GM18909 (cell line): ENCODE measurements around the gene TMEM254.
A peak's percentile ranks its signal among the peaks of the same experiment; 100 is the strongest.
"Not testable (repeated sequence)": the region's sequence is repeated elsewhere in the genome, so short reads cannot be mapped to it uniquely, and the experiment has no call there.

ENCODE experiments used
- ATAC-seq: cut with Tn5 transposase; IDR thresholded peaks from one replicate; pipeline ENCODE4 v1.9.1; 2021; ENCODE audit warnings: mild to moderate bottlenecking; ENCODE audit not compliant: unreplicated experiment, poor library complexity

The TMEM254 gene

DNA sequence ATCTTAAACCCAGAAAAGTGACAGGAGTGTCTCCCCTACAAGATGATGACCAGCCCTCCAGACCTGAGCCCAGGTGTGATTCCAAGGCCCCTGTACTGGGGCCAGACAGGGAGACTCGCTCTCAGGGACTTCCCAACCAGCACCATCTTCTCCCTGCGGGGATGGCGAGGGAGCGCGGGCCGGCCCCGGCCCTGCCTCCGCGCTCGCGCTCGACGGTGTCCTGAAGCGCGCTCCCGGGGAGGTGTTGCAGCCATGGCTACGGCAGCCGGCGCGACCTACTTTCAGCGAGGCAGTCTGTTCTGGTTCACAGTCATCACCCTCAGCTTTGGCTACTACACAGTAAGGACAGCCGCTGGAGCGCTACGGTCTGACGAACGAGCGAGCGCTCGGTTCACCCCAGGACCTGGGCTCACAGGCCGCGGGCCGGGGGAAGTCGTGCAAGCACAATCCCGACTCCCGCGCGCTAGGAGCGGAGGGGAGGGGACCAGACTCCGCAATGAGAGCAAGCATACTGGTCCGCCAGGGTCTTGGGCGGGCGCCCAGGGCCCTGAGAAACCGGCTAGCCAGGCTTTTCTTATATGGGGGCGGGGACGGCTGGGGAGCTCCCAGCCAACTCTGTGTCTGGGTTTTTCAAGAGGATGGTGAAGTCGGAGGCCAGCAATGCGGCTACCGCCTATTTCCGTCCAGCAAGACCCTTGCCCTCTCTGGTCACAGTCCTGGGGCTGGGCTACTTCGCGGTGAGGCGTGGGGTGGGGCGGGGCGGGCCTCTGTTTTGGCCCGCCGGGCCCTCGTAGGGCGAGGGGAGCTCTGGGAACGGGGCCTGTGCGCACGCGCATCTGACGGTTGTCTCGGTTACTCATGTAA lies at the start of gene TMEM254:
TMEM254 (plus strand) TSS at position 218 of the 864 bp plus-strand sequence; CDS start at position 253, 35 bp downstream.
- peak; percentile 86 for ATAC-seq

GRCh38 chr10:80029205-80029604 lies 49.3 kb upstream of the TMEM254 start:
- ATAC-seq = peak; percentile 88

- not testable (repeated sequence) for ATAC-seq
Measured at GRCh38 chr10:80029865-80030264, 48.6 kb upstream of the TMEM254 start.

DNA sequence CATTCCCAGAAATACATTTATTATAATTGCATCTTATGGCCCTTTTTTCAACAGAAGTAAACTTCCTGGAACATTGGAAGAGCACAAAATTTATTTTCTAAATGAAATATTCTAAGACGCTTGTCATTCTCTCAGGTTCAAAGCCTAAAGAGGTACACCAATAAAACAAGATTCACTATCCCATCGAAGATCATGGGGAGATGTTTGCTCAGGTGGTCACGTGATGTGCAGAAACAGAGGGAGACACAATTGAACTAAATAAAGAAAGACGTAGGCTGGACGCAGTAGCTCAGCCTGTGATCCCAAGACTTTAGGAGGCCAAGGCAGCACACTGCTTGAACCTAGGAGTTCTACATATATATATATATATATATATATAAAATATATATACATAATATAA lies 46.0 kb upstream of the TMEM254 start:
- no peak for ATAC-seq

DNA sequence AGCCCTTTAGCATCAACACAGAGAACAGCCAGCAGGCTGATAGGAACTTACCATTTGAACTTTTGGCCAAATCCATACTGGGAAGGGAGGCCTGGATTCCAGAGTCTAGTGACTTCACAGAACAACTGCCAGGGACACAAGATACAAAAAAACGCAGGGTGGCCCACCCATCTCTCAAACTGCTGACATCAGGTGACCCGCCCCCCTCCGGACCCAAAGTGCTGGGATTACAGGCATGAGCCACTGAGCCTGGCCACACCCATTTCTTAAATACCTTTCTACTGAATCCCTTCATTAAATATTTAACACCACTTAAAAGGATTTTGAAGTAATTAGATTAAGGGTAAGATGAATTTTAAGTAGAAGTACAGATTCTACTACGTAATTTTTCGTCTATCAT lies 43.7 kb upstream of the TMEM254 start:
- ATAC-seq = not testable (repeated sequence)

DNA sequence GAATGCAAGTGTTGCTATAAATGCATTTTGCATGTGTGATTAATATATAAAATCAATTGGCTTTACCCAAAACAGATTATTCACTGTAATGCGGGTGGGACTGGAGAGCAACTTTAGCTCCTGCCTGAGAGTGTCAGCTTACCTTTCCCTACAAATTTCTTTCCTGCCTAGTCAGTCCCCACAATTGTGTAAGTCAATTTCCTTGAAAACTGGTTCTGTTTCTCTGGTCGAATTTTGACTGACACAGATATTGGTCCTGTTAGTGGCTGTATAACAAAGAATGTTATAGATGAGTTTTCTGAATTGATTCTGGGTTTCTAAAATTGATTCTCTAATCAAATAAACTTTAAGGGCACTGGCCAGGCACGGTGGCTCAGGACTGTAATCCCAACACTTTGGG lies 43.0 kb upstream of the TMEM254 start:
- not testable (repeated sequence) for ATAC-seq

DNA sequence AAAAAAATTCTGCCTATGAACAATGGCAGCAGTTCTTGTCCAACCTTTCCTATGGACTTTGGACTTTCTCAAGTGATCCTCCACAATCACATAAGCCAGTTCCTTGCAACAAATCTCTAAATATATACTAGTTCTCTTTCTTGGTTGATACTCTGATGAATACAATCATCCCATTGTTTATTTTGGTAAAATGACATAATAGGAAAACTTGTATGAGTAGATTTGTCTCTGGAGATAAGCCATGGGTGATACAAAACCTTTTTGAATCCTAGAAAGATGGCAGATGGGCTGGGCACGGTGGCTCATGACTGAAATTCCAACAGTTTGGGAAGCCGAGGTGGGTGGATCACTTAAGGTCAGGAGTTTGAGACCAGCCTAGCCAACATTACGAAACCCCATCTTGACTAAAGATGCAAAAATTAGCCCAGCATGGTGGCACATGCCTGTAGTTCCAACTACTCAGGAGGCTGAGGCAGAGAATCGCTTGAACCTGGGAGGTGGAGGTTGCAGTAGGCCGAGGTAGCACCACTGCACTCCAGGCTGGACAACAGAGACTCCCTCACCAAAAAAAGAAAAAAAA lies 41.5 kb upstream of the TMEM254 start:
- not testable (repeated sequence) for ATAC-seq

GRCh38 chr10:80038226-80038625 lies 40.2 kb upstream of the TMEM254 start:
- ATAC-seq = not testable (repeated sequence)

DNA sequence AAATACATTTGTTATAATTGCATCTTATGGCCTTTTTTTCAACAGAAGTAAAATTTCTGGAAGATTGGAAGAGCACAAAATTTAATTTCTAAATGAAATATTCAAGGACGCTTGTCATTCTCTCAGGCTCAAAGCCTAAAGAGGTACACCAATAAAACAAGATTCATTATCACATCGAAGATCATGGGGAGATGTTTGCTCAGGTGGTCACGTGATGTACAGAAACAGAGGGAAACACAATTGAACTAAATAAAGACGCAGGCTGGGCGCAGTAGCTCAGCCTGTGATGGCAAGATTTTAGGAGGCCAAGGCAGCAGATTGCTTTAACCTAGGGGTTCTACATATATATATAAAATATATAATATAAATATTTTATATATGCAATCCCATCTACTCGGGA lies 37.3 kb upstream of the TMEM254 start:
- ATAC-seq = no peak

- not testable (repeated sequence) for ATAC-seq
Measured at GRCh38 chr10:80044935-80045334, 33.5 kb upstream of the TMEM254 start.

DNA sequence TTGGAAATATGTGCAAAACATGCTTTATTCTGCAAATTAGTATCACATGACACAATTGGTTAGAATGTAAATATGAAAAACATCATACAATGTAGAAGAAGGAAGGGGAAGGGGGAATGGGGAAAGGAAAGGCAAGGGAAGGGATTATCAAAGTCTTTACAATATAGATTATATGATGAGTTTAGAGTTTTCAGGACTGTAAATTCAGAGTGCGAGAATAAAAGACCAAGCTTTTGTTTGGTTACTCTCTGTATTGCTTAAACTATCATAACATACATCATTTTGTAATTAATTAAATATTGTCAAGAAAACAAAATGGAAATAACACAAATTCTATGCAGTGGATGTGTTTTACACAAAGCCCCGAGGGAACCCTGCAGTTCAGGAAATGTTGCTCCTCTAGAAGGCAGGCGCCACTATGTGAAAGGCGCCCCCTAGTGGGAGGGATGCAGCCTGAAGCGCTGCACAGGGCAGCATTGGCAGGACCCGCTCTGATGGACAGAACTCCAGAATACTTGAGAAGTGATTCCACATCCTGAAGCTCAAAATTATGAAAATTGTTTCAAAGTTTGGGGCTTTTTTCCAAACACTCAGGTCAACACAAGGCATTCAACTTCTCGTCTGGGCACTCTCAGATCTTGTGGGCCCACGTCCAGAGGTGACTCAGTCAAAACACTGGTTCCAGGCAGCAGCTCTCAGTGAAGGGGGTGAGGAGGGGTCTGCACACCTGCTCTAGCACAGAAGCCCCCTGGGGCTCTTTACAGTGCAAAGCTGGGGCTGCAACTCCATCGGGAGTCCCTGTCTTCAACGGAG lies 31.6 kb upstream of the TMEM254 start:
- peak; percentile 85 for ATAC-seq

DNA sequence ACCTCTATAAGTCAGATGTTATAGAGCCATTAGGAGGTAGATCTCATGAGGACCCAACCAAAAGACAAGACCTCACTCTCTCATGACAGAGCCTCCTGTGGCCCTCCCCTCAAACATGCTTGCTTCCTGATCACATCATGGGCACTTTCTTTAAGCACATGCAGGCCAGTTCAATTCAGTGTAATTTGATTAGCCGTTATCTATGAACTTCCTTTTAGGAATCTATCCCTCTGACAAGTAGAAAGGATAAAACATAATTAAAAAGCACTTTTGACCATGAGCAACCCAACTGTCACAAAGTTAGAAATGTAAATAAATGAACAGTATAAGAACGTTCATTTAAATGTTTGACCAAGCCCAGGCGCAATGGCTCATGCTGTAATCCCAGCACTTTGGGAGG lies 27.7 kb upstream of the TMEM254 start:
- no peak for ATAC-seq

- ATAC-seq = no peak
Measured at GRCh38 chr10:80051993-80052392, 26.5 kb upstream of the TMEM254 start.

DNA sequence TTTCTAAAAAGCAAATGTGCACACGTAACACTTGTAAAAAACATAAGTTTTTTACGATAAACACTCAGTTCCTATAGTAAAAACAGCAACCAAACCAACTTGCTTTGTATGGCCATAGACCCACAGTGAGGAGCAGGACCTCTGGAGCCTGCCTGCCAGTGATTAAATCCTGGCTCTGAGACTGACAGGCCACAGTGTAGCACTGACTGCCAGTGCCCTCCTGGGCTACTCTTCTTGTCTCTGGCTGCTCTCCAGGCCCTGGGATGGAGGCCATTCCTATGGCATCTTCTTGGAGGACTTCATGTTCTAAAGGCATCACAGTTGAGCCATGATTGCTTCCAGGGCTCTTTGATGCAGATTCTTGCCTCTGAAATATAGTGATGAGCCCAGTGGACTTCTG lies 22.7 kb upstream of the TMEM254 start:
- no peak for ATAC-seq

GRCh38 chr10:80057171-80057570 lies 21.3 kb upstream of the TMEM254 start:
- ATAC-seq = no peak

DNA sequence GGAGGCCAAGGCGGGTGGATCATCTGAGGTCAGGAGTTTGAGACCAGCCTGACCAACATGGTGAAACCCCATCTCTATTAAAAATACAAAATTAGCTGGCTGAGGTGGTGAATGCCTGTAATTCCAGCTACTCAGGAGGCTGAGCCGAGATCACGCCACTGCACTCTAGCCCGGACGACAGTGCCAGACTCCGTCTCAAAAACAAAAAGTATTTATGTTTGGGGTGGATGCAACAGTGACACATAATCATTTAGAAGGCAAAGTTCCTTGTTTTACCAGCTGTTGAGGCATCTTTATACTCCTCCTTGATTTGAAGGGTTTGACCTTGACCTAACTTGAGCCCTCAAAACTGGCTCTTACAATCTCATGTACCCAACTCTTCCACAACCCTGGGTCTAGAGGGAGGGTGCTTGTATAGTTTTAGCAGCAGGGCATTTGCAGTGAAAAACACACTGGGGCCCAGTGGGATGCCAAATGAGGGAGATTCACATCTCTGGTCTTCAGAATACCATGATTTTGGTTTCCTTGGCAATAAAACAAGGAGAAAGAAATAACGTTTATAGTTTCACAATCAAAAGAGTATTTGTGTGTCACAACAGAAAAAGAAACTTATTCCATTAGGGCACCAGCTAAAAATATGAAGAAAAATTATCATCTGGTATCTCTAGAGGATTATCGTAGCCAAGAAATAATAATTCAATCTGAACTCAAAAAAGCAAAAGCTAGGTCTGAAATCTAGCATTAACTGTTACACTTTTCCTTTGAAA lies 14.2 kb upstream of the TMEM254 start:
- ATAC-seq = no peak

DNA sequence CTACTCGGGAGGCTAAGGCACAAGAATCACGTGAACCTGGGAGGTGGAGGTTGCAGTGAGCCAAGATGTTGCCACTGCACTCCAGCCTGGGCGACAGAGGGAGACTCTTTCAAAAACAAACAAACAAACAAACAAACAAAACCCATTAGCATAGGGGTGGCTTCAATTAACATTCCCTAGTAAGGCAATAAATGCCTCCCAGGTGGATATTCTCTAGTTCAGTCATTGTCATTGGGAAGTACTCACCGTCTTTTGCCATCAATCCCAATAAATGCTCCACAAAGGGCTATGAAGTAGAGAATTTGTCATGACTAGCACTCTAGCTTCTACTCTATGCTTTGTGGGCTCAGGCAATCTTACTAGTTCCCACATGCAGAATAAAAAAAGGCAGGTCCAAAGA lies 11.7 kb upstream of the TMEM254 start:
- no peak for ATAC-seq

DNA sequence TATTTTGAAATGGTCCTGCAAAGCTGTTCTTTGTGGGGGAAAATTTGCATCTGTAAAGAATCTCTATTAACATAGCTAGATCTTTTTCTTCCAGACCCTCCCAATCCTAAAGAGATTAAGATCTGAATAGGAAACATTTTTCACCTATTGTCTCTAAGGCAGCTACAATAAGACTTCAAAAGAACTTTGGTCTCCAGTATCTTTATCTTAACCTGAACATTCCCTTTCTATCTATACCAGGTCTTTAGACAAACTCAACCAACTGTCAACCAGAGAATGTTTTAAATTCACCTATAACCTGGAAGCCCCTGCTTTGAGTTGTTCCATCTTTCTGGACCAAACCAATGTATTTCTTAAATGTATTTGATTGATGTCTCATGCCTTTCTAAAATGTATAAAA lies 10.6 kb upstream of the TMEM254 start:
- ATAC-seq = not testable (repeated sequence)

- ATAC-seq = no peak
Measured at GRCh38 chr10:80068270-80068669, 10.2 kb upstream of the TMEM254 start.

GRCh38 chr10:80070057-80070456 lies 8.4 kb upstream of the TMEM254 start:
- ATAC-seq = no peak
